Stimulated activated CD4-positive, alpha-beta T cell treated with anti-CD3 and anti-CD28 coated beads, Interleukin-1b, Interleukin-23, amount 100 ng/mL, for 1 hour (primary cell): ENCODE results near the gene CPT2.

Source experiments
- DNase-seq, 2 donors: peaks; one replicate each; pipeline ENCODE4 v3.0.0-alpha.2; 2020; ENCODE audit warnings: low read depth in 2 of 2

Gene CPT2

GRCh38 chr1:53218201-53218600, 21.6 kb downstream of the CPT2 start:
- DNase-seq: no peak

DNA sequence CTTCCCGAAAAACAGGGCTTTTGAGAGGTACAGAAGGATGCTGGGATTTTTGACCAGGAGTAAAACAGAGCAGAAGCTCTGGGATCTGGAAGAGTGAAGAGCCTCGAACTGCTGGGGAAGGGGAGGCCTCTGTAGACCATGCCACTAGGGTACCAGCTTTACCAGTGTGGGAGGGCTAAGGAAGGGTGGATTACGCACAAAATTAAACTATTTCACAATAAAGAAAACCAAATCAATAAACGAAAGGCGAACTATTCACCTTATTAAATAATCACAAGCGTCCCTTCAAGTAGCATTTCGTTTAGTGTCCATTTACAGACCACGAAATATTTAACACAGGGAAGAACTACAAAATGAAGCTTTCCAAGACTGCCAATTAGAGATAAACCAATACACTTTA, 23.1 kb downstream of the CPT2 start:
- DNase-seq: no peak

GRCh38 chr1:53220171-53220961, 23.7 kb downstream of the CPT2 start, which contains the start of gene CZIB:
Gene CZIB, minus strand, starts transcription at chr1:53220634. Its CDS starts 59 bp downstream, at chr1:53220575.
- DNase-seq: peak; percentile 77 to 90

GRCh38 chr1:53220962-53221286, 24.3 kb downstream of the CPT2 start:
- no peak for DNase-seq

GRCh38 chr1:53237638-53238037, 41.0 kb downstream of the CPT2 start:
- no peak for DNase-seq

GRCh38 chr1:53238197-53239155, 41.9 kb downstream of the CPT2 start, which contains the start of gene MAGOH:
Gene MAGOH, minus strand, starts transcription at chr1:53238518. Its CDS starts 70 bp downstream, at chr1:53238448.
- DNase-seq: peak; percentile 80 to 91

DNA sequence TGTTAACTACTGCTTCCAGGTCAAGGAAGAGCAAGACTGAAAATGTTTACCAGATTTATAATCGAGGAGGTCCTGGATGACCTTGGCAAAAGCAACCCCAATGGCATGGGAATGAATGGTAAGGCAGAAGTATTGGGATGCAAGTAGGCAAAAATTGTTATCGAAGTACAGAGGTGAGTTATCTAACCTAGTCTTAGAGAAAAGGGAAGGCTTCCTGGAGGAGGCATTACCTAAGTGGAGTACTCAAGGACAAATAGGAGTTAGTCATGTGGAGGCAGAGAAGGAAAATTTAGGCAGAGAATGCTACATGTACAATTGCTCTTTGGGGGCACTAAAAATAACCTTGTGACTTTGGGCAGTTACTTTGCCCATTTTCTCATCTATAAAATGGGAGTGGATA, 45.2 kb downstream of the CPT2 start:
- no peak for DNase-seq

DNA sequence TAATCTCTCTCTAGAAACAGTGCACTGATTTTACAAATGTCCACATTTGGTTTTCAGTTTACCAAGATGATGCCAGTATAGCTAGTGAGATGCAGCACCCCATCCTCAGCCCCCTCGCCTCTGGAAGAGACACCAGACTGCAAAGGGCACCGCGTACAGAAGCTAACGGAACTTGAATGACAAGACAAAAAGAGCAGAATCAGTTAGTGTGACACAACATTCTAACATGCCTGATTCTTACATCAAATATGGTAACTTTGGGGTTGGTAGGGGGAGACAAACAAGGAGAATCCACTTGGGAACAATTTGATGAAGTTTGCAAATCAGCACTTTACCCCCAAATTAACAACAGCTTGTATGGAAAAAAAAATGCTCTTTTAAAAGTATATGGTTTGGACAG, 45.8 kb downstream of the CPT2 start:
- DNase-seq: no peak

DNA sequence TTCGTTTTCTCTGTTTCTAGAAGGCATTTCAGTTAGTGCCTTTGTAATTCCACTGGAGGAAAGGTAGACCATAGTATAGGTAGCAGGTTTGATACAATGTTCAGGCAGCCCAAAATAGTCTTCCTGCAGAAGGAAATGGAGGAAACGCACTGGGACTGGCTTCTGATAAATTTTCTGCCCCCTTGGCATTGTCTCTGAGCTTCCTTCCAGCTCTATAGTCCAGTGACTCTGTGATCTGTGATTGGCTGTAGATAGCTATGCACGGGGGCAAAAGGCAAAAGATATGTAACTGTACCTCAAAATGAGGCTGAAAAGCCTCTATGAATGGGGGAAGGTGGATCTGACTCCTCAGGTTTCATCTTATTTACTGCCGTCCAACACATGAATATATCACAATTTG, 47.5 kb downstream of the CPT2 start:
- DNase-seq: no peak

DNA sequence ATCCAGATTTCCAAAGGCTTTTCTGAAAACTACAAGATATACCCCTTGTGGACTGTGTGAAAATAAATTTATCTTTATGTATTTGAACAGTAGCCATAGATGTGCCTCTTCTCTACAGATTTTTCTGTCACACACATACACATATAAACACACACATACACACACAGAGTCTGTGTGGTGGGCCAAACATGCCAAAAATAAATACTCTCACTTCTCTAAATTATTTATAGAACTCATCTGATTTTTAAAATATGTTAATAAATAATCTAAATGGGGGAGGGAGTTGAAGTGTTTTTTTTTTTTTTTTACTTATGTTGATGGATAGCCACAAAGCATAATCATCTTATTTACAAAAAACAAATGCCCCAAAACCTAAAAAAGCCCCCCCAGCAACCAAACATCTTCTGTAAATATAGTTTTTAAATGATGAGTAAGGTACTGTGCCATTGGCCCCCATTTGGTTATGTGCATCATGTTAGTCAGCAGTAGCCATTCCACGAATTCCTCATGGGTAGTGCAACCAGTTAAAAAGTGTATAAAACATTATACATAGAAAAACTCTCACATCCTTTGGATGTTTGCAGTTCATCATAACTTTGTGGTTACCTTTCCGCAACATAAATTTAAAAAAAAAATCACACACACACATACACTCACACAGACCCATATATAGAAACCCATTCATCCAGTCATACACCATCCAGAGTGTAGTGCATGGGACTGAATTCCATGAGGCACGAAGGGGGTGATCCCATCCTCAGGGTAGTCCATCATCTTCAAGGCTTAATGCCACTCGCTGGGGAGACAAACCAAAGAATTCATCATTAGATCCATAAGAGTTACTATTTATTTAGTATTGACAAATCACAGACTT, 49.9 kb downstream of the CPT2 start:
- no peak for DNase-seq

GRCh38 chr1:53249706-53250105, 53.1 kb downstream of the CPT2 start:
- no peak for DNase-seq

DNA sequence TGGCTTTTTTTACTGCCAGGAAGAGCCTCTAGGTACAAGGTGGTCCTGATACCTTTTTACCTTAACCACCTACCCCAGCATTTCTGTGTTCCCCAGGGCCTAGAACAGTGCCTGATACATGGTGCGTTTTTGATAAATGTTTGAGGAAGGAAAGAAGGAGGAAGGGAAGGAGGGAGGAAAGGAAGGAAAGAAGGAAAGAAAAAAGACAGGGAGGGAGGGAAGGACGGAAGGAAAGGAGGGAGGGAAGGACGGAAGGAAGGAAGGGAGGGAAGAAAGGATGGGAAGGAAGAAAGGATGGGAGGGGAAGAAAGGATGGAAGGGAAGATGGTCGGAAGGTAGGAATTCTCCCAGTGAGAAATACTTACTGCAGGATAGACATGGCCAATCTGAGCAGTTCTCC, 53.7 kb downstream of the CPT2 start:
- no peak for DNase-seq

GRCh38 chr1:53254011-53254640, 57.5 kb downstream of the CPT2 start:
- no peak for DNase-seq

- no peak for DNase-seq
Observed at GRCh38 chr1:53255031-53255430, 58.4 kb downstream of the CPT2 start.

DNA sequence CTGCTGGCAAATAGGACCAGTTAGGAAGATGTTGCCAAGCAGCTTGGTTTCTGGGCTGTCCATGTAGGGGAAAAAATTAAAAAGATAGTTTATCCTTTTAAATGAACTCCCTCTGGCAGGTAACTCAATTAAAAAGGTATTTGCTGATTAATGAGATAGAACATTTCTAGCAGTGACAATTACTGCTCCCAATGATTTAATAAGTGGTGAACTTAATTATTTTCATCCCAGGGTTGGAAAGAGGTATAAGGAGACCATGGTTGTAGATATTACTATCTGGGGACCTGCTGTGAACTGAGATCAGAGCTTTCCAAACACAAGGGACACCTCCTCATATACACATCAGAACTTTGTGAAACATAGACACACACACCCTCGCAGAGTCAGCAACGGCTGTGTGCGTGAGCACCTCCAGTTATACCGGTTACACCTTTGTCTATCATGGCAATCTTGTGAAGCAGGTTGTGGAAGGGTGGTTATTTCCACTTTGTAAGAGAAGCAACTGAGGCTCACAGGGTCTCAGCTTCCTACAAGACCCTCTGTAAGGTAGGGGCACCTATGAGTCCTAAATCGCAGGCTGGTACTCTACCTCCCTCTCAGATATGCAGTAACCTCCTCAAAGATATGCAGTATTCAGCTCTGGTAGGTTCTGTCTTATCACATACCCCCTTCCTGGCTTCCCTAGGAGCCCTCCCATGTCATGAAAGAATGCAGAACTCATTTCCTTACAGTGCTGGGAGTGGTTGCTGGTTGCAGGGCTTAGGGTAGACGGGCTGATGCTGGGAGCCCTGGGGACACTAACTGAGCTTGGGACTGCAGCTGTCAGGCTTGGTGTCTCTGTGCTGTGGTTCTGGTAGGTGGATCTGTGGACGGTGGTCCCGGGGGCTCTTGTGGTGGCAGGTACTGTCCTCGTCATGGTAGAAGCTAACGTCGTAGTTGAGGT, 60.2 kb downstream of the CPT2 start:
- no peak for DNase-seq

- no peak for DNase-seq
Observed at GRCh38 chr1:53257454-53258081, 60.9 kb downstream of the CPT2 start.

DNA sequence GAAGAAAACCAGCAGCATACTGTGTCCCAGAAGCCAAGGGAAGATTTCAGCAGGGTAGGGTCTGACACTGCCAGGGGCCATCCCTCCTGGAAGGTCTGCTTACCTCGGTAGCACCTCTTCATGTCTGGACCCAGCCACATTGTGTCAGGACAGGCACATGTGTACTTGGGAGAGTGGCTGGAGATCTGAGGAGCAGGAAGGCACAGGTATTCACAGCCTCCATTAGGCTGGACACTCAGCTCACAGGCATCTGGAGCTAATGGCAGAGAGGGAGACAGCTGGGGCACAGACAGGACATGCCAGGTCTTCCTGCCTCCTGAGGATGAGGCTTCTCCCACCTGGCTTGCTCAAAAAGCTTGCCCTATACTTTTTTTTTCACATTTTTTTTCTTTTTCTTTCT, 61.6 kb downstream of the CPT2 start:
- no peak for DNase-seq

DNA sequence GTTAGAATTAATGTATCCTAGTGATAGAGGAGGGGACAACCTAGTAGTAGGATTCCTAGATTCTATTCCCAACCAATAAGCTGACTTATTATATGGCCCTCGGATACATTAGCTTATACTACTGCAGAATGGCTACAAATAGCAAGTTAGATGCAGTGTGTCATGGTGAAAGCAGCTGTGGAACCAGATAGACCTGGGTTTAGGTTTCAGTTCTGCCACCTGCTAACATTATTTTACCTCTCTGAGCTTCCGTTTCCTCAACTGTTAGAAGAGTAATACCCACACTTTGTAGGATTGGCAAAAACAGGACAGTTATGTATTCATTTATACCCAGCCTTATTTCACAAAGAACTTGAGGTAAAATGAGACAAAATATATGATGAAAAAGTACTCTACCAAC, 63.3 kb downstream of the CPT2 start:
- no peak for DNase-seq

DNA sequence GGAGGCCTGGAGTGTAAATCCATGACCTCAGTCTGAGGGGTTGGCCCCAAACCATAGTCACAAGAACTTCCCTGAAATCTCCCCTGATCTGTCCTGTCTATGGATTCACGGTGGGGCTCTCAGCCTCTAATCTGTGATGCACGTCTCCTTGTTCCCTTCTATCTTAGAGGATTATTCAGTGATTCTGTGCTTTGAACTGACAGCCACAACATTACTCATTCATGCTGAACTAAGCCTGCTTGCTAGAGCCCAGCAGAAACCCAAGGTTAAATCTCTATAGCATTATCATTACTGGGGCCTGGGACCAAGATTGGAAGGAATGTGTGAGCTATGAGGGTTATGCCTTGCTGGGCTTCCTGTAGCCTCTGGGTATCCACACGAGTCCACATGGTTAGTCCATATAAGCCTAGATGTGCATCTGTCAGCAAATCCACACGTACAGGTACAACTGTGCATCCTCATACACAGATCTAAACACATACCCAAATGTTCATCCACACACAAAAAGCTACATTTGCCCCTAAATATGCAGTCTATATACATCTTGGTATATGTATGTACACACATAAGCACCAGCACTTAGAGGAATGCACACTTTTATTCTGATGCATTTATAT, 64.1 kb downstream of the CPT2 start:
- no peak for DNase-seq
